Lung (tissue), 12 donors: ENCODE results near the gene RGS10. TPM values are rescaled to one million over a fixed set of nuclear protein-coding genes. Genes with fewer than 3 reads are reported as not detected.

Source experiments
- ATAC-seq: fragments of 200-7000 bp; cut with Tn5 transposase; one replicate; pipeline ENCODE4 v1.9.1; 2020; ENCODE audit warnings: moderate number of reproducible peaks; ENCODE audit not compliant: insufficient read depth, low FRiP score
- DNase-seq, 3 donors: peaks; one replicate each; pipeline ENCODE4 v3.0.0-alpha.2; 2013 to 2017
- H3K27ac ChIP-seq, 2 donors: one replicate each; pipeline ENCODE4 v1.5.1; 2013; ENCODE audit warnings: mild to moderate bottlenecking in 2 of 2, moderate library complexity in 2 of 2, control low read depth in 1 of 2, inconsistent platforms in 1 of 2, low read depth in 1 of 2, low read length in 1 of 2
- H3K27me3 ChIP-seq, 3 donors: one replicate each; pipeline ENCODE4 v1.5.1; 2013; ENCODE audit warnings: low read length in 2 of 3; ENCODE audit not compliant: control insufficient read depth in 3 of 3, insufficient read depth in 3 of 3
- H3K36me3 ChIP-seq, 4 donors: one replicate each; pipeline ENCODE4 v1.5.1; 2013; ENCODE audit warnings: low read length in 4 of 4, mild to moderate bottlenecking in 1 of 4, moderate library complexity in 1 of 4; ENCODE audit not compliant: control insufficient read depth in 4 of 4, insufficient read depth in 4 of 4
- H3K4me1 ChIP-seq, 5 donors: one replicate each; pipeline ENCODE4 v1.5.1; 2013; ENCODE audit warnings: low read length in 5 of 5, mild to moderate bottlenecking in 2 of 5, moderate library complexity in 1 of 5; ENCODE audit not compliant: control insufficient read depth in 5 of 5, insufficient read depth in 5 of 5
- H3K4me3 ChIP-seq: one replicate; pipeline ENCODE4 v1.5.1; 2013; ENCODE audit warnings: mild to moderate bottlenecking, control low read depth, moderate library complexity
- H3K9ac ChIP-seq, 2 donors: one replicate each; pipeline ENCODE4 v1.5.1; 2013; ENCODE audit warnings: low read length in 2 of 2, control low read depth in 1 of 2; ENCODE audit not compliant: insufficient read depth in 1 of 2
- H3K9me3 ChIP-seq, 4 donors: one replicate each; pipeline ENCODE4 v1.5.1; 2013; ENCODE audit warnings: low read length in 3 of 4, mild to moderate bottlenecking in 1 of 4, moderate library complexity in 1 of 4; ENCODE audit not compliant: control insufficient read depth in 4 of 4, insufficient read depth in 3 of 4
- CTCF ChIP-seq: IDR thresholded peaks from 2 replicates; pipeline ENCODE4 v1.5.1; 2012; ENCODE audit warnings: mild to moderate bottlenecking; ENCODE audit errors: control extremely low read depth, extremely low read depth
- WGBS, 2 donors: extraction: QIAGEN DNeasy Blood & Tissue Kit; methylation state at CpG; one replicate each; pipeline ENCODE4 v1.1.7; 2013; 5-methylcytosine and 5-hydroxymethylcytosine counted together
- polyA plus RNA-seq, 2 donors: library from polyadenylated mRNA; stranded (reverse); fragments of 200-250 nt; gene quantifications; one replicate each; pipeline ENCODE4 v1.2.1, GENCODE V29; 2013
- total RNA-seq, 2 donors: library from RNA; depleted of rRNA in 1 of 2; stranded (reverse); fragments of >200 nt in 1 of 2; gene quantifications; one replicate each; pipeline ENCODE4 v1.2.1, GENCODE V29; 2014 to 2021
- donor health status: control.
- donor health status: control.
- donor health status: Bipolar disorder and iron deficiency.
- donor health status: healthy.
- donor health status: DM: yes; HTN: yes; CAD: no.

RGS10 gene
- total and polyA plus RNA-seq, 4 donors: 17.0 to 43.4 (median 29.8) TPM

GRCh38 chr10:119454990-119455389 is 87.5 kb downstream of the RGS10 start:
- TF ChIP-seq CTCF: no peak
- 92 to 97% methylated on average over 18 of the region's 18 CpGs for WGBS, 2 donors
- peaks cover 0 to 45% (median 11%) of the 10 kb centered on the region in 4 donors for H3K36me3 ChIP-seq

GRCh38 chr10:119454316-119454715 is 88.2 kb downstream of the RGS10 start:
- DNase-seq: no peak
- peaks cover 0 to 45% (median 13%) of the 10 kb centered on the region in 4 donors for H3K36me3 ChIP-seq

More at GRCh38 chr10:119454990-119455389, 87.5 kb downstream of the RGS10 start:
- H3K9ac ChIP-seq: no peak overlapping the region
- no peak overlapping the region for H3K4me3 ChIP-seq
- ATAC-seq: no peak
- no peaks in the 10 kb centered on the region for H3K9me3 ChIP-seq
- peaks cover 0 to 2% (median 0%) of the 10 kb centered on the region in 5 donors for H3K4me1 ChIP-seq
- no peak for DNase-seq
- no peak overlapping the region for H3K27ac ChIP-seq
- no peaks in the 10 kb centered on the region for H3K27me3 ChIP-seq

GRCh38 chr10:119453313-119453712 is 89.2 kb downstream of the RGS10 start:
- ATAC-seq (no peak), DNase-seq (no peak)
- 89 to 93% methylated on average over 11 of the region's 11 CpGs for WGBS, 2 donors
- no peaks in the 10 kb centered on the region for H3K27me3 ChIP-seq
- H3K9me3 ChIP-seq: no peaks in the 10 kb centered on the region
- peaks cover 0 to 46% (median 22%) of the 10 kb centered on the region in 4 donors for H3K36me3 ChIP-seq
- no peak overlapping the region for H3K27ac ChIP-seq
- H3K9ac ChIP-seq: no peak overlapping the region
- no peak for TF ChIP-seq CTCF
- peaks cover 0 to 2% (median 0%) of the 10 kb centered on the region in 5 donors for H3K4me1 ChIP-seq
- H3K4me3 ChIP-seq: no peak overlapping the region

More at GRCh38 chr10:119454316-119454715, 88.2 kb downstream of the RGS10 start:
- H3K4me3 ChIP-seq: no peak overlapping the region
- no peak for TF ChIP-seq CTCF
- 89 to 95% methylated on average over 13 of the region's 13 CpGs for WGBS, 2 donors
- no peaks in the 10 kb centered on the region for H3K9me3 ChIP-seq
- H3K9ac ChIP-seq: no peak overlapping the region
- H3K27ac ChIP-seq: no peak overlapping the region
- no peak for ATAC-seq
- no peaks in the 10 kb centered on the region for H3K27me3 ChIP-seq
- H3K4me1 ChIP-seq: peaks cover 0 to 2% (median 0%) of the 10 kb centered on the region in 5 donors

- no peak for ATAC-seq
Observed at GRCh38 chr10:119452396-119452795, 90.1 kb downstream of the RGS10 start.

More at GRCh38 chr10:119452396-119452795, 90.1 kb downstream of the RGS10 start:
- Histone ChIP-seq H3K36me3 (peaks cover 0 to 47% (median 25%) of the 10 kb centered on the region in 4 donors), H3K27me3 (no peaks in the 10 kb centered on the region), H3K9ac (no peak overlapping the region), H3K4me1 (peaks cover 0 to 2% (median 0%) of the 10 kb centered on the region in 5 donors), H3K27ac (no peak overlapping the region), H3K9me3 (no peaks in the 10 kb centered on the region), H3K4me3 (no peak overlapping the region)
- 93 to 97% methylated on average over 14 of the region's 14 CpGs for WGBS, 2 donors
- no peak for DNase-seq
- TF ChIP-seq CTCF: no peak
